GM21717 (cell line): ENCODE results near the gene CYREN.
"Not testable (repeated sequence)": the region's sequence is repeated elsewhere in the genome, so short reads cannot be mapped to it uniquely, and the experiment has no call there.

Experiments
- ATAC-seq: cut with Tn5 transposase; IDR thresholded peaks from one replicate; pipeline ENCODE4 v1.9.1; 2021; ENCODE audit warnings: mild to moderate bottlenecking, moderate library complexity; ENCODE audit not compliant: unreplicated experiment

CYREN gene

GRCh38 chr7:135160858-135161653, 9.5 kb downstream of the CYREN start:
- ATAC-seq, result no peak

DNA sequence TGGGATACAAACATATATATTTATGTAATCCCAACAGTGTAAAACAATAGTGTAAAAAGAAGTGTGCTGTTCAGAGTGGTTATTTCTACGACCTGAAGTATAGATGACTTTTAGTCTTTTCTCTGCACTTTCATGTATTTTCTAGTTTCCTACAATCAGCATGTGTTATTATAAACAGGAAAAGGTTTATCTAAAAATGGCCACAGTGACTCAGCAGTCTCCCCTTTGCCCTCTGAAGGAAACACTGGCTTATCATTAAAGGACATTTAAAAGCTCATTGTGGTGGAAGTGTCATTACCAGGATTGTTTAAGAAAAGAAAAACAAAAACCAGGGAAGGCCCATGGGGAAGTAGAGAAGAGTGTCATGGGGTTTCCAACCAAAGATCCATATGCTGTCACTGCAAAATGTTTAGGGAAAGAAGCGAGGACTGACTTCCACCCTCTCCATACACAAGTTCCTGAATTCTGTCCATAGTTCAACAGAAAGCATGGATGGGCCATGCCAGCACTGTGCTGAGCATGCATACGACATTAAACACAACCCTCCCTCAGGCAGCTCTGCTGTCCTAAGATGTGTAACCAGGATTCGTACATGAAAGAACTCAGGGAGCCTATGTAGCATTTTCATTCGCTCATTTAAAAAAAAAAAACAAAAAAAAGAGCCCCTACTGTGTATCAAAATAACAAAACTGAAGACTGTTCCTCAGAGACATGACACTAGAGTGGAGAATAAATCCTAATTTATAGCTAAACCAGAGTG, 10.2 kb downstream of the CYREN start:
- ATAC-seq, result peak; percentile 46

- no peak for ATAC-seq
Measured at GRCh38 chr7:135159359-135160085, 11.0 kb downstream of the CYREN start.

- no peak for ATAC-seq
Measured at GRCh38 chr7:135158874-135159273, 11.6 kb downstream of the CYREN start.

DNA sequence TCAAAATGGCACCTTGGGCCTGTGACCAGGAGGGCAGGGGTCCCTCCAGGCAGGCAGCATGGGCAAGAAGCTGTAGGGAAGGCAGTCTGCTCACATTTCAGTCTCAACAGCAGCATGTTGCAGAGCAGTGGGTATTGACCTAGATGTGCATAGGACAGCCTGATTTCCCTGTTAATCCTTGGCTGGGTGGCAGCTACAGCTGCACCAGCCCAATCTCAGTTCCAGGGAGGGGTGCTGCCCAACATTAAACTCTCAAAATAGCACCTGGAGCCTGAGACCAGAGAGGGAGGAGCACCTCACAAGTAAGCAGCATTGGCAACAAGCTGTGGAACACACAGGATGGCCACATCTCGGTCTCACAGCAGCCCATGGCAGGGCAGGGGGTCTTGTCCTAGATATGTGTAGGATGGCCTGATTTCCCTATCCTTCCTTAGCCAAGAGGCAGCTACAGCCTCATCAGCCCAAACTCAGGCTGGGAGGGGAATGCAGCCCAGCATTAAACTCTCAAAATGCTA, 12.3 kb downstream of the CYREN start:
- ATAC-seq, result no peak

DNA sequence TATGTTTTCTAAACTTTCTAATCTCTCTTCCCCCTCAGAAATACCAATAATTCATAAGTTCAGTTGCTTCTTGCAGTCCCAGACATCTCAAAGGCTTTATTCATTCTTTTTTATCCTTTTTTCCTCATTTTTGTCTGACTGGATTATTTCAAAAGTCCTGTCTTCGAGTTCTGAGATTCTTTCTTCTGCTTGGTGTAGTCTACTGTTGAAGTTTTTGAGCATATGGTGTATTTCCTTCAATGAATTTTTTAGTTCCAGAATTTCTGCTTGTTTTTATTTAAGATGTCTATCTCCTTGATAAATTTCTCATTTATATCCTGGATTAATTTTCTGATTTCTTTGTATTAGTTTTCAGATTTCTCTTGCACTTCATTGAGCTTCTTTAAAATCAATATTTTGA, 14.2 kb downstream of the CYREN start:
- no peak for ATAC-seq

DNA sequence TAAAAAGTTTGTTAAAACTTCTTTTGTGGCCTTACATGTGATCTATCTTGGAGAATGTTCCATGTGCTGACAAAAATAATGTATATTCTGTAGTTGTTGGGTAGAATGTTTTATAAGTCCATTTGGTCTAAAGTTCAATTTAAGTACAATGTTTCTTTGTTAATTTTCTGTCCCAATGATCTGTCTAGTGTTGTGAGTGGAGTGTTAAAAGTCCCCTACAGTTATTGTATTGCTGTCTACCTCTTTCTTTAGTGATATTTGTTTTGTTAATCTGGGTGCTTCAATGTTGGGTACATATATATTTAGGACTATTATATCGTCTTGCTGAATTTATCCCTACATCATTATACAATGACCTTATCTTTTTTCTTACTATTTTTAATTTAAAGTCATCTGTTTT, 15.8 kb downstream of the CYREN start:
- ATAC-seq, result no peak

GRCh38 chr7:135152442-135152841, 18.1 kb downstream of the CYREN start:
- no peak for ATAC-seq

- no peak for ATAC-seq
Measured at GRCh38 chr7:135151533-135151932, 19.0 kb downstream of the CYREN start.

GRCh38 chr7:135151132-135151531, 19.4 kb downstream of the CYREN start:
- ATAC-seq, result no peak

GRCh38 chr7:135150072-135150782, 20.3 kb downstream of the CYREN start:
- ATAC-seq, result no peak

- ATAC-seq, result peak; percentile 81
Measured at GRCh38 chr7:135147899-135148721, 22.4 kb downstream of the CYREN start, which contains the start of gene TMEM140. Gene TMEM140, plus strand, starts transcription at chr7:135148072. Its CDS starts 16,370 bp downstream, at chr7:135164442.

DNA sequence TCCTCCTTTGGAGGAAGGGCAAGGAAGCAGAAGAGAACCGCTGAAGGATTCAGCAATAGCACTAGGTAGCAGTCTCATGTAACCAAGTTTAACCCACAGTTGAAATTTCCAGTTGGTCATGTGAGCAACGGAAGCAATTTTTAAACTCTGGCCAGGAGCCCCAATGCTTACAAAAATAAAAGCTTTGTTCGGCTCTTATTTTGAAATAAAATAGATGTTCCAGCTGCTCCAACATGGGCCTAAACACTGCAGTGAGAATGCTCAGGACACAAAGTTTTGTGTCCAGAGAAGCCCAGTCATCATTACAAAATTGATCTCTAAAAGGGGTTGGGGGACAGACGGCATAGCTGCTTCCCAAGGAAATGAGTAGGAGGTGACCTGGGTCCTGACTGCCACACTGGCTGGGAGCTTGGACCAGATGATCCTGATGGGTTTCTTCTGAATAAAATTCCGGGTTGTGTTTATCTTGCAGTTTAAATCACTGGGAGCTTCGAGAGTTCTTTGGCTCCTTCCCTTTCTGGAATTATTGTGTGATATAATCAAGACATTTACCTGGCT, 23.1 kb downstream of the CYREN start:
- peak; percentile 16 for ATAC-seq

- ATAC-seq, result no peak
Measured at GRCh38 chr7:135143885-135144668, 26.4 kb downstream of the CYREN start.

GRCh38 chr7:135129579-135129978, 40.9 kb downstream of the CYREN start:
- ATAC-seq, result no peak

- ATAC-seq, result no peak
Measured at GRCh38 chr7:135128931-135129330, 41.6 kb downstream of the CYREN start.

DNA sequence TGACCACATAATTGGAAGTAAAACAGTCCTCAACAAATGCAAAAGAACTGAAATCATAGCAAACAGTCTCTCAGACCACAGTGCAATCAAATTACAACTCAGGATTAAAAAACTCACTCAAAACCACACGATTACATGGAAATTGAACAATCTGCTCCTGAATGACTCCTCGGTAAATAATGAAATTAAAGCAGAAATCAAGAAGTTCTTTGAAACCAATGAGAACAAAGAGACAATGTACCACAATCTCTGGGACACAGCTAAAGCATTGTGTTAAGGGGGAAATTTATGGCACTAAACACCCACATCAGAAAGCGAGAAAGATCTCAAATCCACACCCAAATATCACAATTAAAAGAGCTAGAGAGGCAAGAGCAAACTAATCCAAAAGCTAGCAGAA, 45.9 kb downstream of the CYREN start:
- not testable (repeated sequence) for ATAC-seq

DNA sequence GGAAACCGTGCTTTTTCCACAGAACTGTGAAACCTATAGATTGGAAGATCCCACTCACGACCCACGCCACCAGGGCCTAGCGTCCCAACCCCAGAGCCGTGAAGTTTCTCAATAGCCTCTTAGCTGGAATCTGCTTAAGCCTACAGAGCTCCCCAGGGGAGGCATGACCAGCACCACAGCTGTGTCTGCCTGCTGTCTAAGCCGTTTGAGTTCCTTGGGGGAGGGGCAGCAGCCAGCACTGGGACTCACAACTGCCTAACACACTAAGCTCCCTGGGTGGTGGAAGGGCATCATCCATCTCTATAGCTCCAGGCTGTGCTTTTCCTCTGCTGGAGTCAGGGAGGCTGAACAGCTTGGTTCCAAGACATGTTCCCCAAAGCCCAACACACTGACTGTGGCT, 48.6 kb downstream of the CYREN start:
- no peak for ATAC-seq

DNA sequence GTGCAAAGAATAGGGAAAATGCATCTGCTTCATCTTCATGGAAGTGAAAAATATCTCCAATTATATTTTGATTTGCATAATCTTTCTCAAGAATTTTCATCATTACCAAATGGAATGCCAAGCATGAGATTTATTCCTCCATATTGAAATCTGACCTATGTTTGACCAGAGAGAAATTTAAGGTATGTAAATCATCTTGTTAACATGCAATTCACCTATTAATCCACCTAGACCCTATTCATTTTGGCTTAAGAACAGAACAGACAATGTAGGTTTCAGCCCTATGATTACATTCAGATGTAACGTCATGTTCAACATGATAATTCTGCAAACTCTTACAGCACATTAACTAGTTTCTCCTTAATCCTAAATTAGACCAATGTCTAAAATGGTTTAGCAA, 53.4 kb downstream of the CYREN start:
- no peak for ATAC-seq
